GM10266 (cell line): ENCODE measurements around the gene CCDC91.
A peak's percentile ranks its signal among the peaks of the same experiment; 100 is the strongest.
"Not testable (repeated sequence)": the region's sequence is repeated elsewhere in the genome, so short reads cannot be mapped to it uniquely, and the experiment has no call there.

Experiments used
- DNase-seq: peaks from one replicate; pipeline ENCODE4 v3.0.0; 2012; ENCODE audit errors: extremely low spot score
- CTCF ChIP-seq: IDR thresholded peaks from 2 replicates; pipeline ENCODE4 v1.5.1; 2012; ENCODE audit warnings: mild to moderate bottlenecking, low read depth; ENCODE audit not compliant: control insufficient read depth, insufficient read depth; ENCODE audit errors: missing control alignments

CCDC91 gene

GRCh38 chr12:28328967-28329366 lies 138.7 kb downstream of the CCDC91 start:
- DNase-seq: no peak
- no peak for TF ChIP-seq CTCF

- not testable (repeated sequence) for DNase-seq
These were observed 139.5 kb downstream of the CCDC91 start for GRCh38 chr12:28329727-28330126.

DNA sequence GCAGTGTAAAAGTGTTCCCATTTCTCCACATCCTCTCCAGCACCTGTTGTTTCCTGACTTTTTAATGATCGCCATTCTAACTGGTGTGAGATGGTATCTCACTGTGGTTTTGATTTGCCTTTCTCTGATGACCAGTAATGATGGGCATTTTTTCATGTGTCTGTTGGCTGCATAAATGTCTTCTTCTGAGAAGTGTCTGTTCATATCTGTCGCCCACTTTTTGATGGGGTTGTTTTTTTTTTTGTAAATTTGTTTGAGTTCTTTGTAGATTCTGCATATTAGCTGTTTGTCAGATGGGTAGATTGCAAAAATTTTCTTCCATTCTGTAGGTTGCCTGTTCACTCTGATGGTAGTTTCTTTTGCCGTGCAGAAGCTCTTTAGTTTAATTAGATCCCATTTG lies 140.0 kb downstream of the CCDC91 start:
- DNase-seq: not testable (repeated sequence)

DNA sequence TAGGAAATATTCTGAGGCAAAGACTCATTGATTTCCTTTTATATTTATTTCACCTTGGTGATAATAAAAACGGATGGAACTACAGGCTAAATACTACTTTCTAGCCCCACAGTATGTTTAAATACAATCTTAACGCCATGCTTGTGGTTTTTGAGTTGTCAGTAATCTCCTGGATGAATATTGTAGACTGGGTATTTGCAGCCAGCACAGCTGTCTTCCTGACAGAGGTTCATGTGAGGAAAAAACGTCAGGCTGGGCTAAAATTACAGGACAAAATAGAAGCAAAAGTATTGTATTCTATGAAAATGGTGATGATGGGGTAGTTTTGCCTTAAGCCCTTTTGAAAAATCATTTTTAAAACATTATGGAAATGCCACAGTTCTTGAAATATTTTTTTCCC lies 140.9 kb downstream of the CCDC91 start:
- TF ChIP-seq CTCF: no peak
- DNase-seq: no peak

GRCh38 chr12:28340261-28341045 lies 150.2 kb downstream of the CCDC91 start:
- TF ChIP-seq CTCF: no peak
- peak; percentile 3 for DNase-seq

DNA sequence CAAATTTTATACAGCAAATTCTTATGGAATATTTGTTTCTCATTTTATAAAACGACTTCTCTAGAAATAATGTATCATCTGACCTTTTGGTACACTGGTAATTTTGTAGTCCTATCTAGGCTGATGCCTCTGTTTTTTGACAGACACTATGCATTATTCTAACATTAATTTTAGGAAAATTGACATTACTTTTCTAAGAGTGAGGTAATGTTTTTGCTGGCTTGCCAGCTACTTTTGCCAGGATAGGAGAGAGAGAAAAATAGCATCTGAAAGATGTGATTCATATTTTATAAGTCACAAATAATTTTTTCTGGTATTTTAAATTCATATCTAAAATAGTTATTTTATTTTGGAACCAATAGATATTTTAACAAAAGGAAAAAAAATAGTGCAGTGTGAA lies 153.5 kb downstream of the CCDC91 start:
- no peak for DNase-seq
- no peak for TF ChIP-seq CTCF

GRCh38 chr12:28346567-28346966 lies 156.3 kb downstream of the CCDC91 start:
- no peak for DNase-seq
- TF ChIP-seq CTCF: no peak

- no peak for DNase-seq
- TF ChIP-seq CTCF: no peak
These were observed 158.9 kb downstream of the CCDC91 start for GRCh38 chr12:28349196-28349595.

DNA sequence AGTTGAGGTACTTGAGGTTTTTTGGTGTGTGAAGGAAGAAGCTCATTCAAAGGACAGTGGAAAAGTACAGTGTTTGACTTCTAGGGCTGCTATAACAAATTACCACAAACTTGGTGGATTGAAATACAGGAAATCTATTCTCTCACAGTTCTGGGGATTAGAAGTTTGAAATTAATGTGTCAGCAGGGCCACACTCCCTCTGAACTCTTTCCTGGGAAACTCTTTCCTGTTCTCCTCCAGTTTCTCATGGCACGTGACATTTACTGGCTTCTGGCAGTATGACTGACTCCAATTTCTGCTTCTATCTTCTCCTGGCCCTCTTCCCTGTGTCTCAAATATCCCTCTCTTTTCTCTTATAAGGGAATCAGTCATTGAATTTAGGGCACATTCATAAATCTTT lies 160.2 kb downstream of the CCDC91 start:
- DNase-seq: no peak
- TF ChIP-seq CTCF: no peak
